GM21576 (cell line): ENCODE results near the gene TMEM80.

ENCODE experiments used
- ATAC-seq: cut with Tn5 transposase; IDR thresholded peaks from one replicate; pipeline ENCODE4 v1.9.1; 2021; ENCODE audit warnings: mild to moderate bottlenecking, moderate library complexity; ENCODE audit not compliant: unreplicated experiment

TMEM80 gene

DNA sequence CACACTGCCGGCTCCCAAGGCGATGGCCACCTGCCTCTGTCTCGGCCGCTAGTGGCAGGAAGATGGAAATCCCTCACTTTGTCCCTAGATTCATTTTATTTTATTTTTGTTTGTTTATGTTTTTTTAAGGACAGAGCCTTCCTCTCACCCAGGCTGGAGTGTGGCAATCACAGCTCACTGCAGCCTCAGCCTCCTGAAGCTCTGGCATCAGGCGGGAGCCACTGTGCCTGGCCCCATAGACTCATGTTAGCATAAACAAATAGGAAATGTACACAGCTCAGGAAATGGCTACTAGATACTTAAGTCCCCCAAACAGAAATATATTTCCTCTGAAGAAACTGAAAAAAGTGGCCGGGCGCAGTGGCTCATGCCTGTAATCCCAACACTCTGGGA is 3.5 kb downstream of the TMEM80 start:
- no peak for ATAC-seq

DNA sequence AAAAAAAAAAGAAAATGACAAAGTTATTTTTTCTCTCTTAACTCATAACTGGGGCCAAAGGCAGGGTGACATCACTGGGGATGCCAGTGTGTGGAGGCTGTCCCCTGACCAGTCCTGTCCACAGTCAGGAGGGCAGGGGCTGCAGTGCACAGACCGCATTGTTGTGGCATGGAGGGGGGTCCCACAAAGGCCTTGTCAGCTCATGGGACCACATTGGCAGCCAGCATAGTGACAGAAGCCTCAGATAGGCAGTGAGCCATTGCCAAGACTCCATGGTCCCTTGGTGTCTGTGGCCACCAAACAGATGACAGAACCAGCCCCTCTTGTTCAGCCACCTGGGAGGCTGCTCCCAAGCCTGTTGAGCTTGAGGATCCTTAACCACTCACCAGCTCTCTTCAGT is 4.1 kb downstream of the TMEM80 start:
- no peak for ATAC-seq

DNA sequence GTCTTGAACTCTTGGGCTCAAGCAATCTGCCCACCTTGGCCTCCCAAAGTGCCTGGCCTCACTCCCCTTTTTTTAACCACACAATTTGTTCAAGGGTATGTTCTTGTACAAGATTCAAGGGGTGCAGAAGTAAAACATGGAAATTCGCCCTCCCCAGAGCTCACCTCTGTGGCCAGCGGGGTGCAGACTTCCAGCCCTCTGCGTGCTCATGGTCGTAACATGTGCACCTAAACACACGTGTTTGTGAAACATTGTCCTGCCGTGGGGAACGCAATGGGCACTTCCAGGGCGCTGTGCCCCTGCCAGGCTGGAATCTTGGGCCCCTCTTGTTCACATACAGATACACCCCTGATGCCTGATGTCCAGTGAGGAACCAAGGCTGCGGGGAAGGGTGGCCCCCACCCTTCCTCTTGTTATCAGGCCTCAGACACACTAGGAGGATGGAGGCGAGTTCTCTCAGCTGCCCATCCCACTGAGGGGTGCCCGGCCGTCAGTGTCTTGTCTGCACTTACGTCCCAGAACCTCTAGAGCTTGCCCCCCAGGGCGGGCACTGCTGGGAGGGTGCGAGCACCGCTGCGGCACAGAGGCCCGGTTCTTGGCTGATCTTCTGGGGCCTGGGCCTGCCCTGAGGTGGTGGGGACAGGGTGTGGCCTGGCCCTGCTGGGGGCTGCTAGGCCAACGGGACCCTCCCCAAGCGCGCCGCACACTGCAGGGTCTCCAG is 6.3 kb downstream of the TMEM80 start:
- ATAC-seq = no peak

DNA sequence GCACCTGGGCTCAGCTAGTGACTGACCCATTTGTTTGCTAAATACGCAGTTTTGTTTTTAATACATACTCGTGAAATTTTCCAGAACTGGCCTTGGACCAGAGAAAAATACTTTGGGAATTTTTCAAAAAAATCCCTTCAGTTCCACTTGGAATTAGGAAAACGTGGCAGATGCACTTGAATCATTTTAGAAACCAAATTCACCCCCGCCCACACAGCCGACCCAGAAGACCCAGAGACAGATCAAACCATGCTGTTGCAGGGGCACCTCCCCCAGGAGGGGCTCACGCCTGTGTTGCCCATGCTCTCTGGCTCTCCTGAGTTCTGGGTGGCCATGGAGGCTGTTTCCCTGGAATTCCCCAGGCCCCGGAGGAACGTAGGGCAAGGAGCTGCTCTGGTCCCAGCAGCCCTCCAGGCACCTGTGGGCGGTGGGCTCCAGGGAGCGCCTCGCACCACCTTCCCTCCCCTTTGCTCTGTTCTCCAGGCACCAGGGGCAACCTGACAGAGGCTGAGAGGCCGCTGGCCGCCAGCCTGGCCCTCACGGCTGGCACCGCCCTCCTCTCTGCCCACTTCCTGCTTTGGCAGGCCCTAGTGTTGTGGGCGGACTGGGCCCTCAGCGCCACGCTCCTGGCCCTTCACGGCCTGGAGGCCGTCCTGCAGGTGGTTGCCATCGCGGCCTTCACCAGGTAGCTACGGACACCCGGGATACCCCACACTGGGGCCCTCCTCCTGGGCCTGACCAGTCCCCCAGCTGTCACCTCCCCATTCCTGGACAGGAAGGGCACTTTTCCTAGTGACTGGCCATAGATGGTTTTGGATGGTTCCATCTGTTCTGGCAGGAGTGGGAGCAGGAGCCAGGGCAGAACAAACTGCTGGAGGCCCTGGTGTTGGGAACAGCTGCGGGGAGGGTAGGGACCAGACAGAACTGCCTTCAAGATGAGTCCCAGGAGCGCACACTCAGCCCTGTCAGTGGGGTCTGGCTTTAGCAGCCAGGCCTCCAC is 7.1 kb downstream of the TMEM80 start:
- ATAC-seq = no peak

DNA sequence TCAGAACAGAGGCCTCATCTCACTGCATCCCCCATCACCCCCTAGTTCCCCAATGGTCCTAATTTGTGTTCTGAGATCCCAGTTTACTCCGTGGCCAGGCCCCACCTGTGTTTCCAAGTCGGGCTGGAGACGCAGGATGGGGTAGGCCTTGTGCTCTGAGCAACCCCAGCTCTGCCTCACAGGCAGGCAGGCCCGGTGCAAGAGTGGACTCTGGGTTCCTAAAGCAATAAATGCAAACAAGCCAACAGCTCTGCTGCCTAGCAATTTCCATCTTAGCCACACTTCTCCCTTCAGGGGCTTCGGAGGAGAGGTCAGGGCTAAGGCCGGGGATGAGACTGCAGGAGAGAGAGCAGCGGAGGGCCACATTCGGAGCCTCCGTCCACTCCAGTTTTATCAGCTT is 7.9 kb downstream of the TMEM80 start:
- ATAC-seq = no peak

DNA sequence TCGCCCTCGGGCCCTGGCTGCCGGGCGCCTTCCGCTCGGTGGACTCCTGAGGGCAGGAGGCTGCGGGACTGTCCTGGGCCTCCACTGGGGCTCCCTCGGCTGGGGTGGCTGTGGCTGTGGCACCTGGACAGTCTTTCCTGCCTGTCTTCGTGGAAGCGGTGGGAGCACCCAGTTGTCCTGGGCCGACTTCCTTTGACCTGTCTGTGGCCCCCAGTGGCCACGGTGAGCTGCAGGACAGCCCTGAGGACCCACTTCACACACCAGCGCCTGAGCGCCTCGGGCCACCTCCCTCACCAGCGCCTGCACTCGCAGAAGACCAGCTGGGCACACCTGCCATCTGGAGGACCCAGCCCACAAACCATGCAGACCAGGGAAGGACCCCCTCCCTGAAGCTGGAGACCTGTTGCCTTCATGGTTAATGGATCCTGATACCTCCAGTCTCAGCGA is 8.6 kb downstream of the TMEM80 start:
- ATAC-seq = no peak

DNA sequence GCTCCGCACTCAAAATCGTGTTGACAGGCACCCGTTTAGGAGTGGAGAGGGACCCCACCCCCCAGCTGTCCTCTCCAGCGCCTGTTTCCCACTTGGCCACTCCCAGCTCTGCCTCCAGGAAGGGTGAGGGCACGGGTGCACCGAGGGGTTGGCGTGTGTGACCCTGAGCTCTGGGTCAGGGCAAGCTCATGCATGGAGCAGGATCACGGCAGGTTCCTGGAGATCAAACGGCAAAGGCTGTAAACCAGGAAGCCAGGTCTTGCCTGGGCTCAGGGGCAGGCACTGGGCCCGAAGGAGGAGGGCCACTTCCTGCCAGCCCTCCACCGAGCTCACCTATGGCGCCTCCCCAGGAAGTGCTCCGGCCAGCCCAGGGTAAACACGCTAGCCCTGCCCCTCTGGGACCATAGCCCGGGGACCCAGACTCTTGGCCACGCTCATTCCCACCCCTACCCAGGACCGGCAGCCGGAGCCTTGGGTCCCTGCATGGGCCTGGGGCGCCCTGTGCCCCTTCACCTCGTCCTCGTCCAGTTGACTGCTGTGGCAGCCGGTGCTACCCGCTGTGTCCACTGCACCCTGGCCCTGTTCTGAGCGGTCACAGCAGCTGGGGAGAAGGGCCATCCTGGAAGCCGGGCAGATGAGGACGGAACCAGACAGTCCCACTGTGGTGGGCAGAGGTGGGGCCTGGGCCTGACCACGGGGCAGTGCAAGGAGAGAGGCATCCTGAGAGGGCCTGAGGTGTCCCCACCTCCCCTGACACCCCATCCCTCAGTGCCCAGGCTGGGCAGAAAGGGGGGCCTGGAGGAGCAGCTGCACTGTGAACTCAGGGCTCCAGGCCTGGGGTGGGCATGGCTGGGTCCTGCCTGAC is 9.4 kb downstream of the TMEM80 start:
- ATAC-seq = no peak

DNA sequence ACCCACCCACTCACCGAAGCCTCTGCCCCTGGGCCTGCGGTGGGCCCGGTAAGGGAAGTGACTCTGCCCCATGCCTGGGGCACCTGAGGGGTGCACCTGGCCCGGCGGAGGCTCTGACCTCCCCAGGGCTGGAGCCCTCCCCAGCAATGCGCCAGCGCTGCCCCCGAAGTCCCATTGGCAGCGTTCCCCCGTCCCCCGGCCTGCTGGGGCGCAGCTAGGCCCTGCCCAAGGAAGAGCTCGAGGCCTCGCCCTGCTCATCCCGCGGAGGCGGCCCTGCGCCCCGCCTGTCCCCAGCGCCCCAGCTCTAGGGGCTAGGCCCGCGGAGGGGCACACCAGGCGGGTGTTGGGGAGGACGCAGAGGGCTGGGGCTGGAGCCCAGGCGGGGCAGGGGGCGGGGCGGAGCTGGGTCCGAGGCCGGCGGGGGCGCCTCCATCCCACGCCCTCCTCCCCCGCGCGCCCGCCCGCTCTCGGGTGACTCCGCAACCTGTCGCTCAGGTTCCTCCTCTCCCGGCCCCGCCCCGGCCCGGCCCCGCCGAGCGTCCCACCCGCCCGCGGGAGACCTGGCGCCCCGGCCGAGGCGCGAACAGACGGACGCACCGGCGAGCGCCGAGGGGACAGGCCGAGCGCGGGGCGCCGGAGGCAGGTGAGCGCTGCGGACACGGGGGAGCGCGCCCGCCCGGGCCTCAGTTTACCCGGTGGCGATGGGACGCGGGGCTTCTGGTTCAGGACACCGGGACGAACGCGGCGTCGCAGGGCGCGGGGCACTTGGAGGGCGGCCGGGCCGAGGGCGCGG is 10.2 kb downstream of the TMEM80 start, which contains the start of gene EPS8L2:
TSS of gene EPS8L2 (plus strand) at position 586 of the 793 bp plus-strand sequence. CDS start 3,177 bp downstream, outside the sequence.
- ATAC-seq = no peak

DNA sequence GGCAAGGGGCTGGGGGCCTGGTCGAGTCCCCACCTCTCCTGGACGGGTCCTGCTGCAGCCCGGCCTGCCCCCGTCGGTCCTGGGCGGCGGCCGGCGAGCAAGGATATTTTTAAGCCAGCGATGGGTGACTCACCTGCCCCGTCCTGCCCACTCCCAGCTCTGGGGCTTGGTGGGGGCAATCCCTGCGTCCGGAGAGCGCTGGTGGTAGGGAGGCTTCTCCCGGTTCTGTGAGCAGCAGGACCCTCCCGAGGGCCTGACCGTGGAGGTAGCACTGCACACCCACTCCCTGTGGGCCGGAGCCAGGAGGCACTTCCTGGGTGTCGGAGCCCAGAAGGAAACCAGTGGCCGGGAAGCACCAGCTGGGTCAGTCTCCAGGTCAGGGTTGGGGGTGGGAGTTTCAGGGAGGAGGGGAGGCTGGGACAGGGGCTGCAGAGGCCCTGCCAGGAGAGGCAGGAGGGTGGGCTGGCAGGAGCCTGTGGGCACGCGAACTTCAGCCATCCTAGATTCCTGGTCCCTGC is 10.9 kb downstream of the TMEM80 start:
- no peak for ATAC-seq

DNA sequence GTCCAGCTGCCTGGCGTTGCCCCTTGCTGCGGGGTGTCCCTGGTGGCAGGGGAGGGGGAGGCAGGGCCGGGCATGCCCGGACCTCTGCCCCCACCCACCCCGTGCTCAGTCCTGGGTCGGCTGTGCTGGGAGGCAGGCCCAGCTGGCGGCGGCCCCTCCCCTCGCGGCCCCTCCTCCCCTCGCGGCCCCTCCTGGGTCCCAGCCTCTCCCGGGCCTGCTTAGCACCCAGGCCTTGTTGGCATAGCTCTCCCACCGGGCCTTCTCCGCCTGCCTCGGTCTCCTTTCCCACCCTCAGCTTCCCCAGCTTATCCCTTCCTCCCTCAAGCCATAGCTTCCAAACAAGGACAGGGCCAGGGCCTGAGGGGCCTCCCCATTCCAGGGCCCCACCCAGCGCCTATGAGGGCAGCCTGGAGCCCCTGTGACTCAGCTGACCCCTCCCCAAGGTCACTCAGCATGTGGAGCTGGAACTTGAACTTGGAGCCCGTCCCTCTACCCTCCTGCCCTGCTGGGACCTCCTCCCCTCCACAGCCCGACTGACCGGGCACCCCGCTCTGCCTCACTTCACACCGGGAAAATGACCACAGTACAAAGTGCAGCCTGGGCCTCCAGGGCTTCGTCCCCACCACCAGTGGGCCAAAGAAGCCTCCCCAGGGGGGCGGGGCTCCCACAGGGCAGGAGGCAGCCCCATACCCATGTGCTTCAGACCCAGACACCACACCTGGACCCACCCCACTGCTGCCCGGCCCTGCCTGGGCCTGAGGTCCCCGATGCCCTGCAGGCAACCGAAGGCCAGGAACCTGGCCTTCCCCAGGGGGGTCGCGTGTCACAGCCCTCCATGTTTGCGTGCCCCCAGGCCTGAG is 11.6 kb downstream of the TMEM80 start:
- ATAC-seq = no peak

DNA sequence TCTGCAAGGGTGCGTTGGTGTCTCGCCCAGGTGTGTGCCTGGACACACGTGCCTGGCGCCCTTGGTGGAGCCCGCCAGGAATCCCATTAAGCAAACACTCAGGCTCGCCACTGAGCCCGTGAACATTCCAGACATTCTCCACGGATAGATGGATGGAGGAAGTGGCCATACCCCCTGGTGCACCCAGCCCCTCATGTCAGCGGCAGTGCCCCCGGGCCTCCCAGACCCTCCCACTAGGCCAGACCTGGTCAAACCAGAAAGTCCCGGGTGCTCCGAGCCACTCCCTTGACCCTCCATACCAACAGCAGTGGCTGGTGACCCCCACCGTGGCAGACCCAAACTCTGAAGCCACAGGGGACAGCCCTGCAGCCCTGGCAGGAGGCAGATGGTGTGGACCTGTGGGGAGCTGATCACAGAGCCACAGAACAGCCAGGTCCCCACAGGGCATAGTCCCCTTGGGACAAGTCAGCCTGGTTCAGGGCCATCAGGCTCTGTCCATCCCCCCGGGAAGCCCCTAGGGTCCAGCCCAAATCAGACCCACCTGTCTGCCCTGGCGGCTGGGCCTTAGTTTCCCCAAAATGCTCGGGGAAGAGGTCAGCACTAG is 12.3 kb downstream of the TMEM80 start:
- no peak for ATAC-seq

DNA sequence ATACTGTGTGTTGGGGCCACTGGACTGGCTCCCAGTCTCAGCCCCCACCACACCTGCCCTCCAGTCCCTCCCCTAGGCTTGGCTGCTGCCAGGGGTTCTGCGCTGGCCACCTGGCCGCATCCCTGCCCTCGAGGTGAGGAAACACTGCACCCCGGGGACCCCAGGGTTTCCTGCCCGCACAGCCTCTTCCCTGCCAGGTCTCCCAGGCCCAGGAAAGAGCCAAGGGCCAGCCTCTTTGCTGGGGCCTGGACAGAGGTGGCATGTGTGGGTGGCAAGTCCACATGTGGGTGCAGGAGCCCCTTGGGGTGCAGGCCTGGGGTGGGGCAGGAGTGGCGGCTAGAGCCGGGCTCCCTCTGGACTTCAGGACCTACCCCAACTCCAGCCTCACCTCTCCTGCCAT is 12.9 kb downstream of the TMEM80 start:
- ATAC-seq = no peak

DNA sequence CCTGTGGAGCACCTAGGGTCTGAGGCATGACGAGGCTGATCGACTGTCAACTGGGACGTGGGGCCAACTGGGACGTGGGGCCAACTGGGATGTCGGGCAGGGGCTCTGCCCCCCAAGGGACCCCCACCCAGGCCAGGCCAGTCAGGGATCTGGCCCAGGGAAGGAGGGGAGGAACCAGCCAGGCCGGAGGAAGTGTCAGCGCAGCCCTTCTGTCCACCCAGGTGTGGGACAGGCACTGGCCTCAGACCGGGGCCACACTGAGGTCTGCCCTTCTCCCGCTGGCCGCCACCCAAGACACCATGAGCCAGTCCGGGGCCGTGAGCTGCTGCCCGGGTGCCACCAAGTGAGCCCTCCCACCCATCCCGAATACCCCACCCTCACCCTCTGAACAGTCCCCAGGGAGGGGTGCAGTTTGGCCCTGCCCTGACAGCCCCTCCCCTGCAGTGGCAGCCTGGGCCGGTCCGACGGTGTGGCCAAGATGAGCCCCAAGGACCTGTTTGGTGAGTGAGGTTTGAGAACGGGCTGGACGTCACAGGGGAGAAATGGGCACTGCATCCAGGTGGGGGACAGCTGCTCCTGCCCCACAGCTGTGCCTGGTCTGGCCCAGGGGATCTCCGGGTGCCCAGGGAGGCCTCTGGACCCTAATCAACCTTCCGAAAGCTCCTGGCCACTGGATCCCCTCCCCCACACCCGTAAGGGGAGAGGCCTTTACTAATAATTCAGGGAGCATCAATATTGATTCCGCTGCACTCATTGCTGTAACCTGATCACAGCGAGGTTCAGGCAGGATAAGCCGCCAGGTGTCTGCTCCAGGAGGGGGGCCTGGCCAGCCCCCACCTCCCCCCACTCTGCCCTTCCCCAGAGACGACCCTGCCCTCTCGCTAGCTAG is 13.7 kb downstream of the TMEM80 start:
- ATAC-seq = no peak

DNA sequence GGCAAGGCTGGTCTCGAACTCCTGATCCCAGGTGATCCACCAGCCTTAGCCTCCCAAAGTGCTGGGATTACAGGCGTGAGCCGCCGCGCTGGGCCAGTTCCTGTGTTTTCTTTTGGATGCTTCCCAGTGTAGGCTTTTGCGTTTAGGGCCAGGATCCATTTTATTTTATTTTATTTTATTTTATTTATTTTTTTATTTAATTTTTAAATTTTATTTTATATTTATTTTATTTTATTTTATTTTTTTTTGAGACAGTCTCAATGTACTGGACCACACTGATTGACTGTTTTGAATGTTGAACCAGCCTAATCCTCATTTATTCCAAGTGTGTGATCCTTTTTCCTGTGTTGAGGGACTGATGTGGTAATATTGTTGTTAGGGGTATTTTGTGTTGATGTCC is 18.8 kb downstream of the TMEM80 start:
- no peak for ATAC-seq

DNA sequence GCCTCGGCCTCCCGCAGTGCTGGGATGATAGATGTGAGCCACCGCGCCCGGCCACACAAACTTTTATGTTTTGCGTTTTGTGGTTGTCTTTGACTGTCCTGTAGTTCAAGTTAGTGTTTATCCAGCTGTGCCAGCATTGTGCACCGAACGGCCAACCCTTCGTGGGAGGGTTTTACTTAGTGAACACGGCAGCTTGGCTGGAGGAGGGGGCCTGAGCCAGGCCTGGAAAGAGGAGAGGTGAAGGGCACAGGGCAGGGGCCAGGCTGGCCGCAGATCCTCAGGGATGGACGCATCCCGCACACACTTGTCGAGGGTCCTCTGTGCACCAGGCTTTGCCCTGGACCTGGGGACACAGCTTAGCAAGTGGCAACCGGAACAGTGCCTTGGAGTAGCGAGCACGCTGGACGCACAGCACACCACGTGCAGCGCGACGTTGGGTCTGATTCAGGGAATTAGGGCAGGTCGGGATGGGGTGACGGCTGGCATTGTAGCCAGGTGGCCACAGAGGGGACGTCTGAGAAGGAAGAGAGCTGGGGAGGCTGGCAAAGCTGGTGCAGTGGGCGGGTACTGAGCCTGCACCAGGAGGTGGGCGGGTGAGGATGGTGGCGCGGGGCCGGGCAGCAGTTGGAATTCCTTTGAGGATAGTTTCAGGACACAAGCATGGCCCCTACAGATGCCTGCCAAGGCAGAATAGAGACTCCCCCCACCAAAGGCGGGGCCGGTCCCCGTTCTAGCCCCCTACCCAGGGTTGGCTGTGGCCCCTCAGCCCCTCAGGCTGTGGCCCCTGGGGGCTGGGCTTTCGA is 23.8 kb downstream of the TMEM80 start:
- ATAC-seq = no peak

DNA sequence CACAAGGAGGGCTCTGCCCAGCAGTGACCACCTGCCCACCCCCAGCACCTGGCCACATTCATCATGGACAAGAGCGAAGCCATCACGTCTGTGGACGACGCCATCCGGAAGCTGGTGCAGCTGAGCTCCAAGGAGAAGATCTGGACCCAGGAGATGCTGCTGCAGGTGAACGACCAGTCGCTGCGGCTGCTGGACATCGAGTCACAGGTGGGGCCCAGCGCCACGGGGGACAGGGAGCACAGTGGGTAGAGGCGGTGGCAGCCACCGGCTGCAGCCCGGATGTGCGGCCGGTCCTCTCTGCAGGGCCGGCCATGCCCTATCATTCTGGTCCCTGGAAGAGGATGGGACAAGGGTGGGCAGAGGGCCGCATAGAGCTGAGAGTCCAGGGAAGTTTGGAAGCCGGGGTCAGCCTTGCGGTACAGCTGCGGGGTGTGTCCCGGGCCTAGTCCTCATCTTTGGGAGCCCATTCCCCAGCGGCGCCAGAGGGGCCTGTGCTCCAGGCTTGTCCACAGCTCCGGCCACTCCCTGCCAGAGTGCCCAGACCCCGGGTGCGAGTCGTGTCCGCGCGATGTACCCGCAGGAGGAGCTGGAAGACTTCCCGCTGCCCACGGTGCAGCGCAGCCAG is 24.5 kb downstream of the TMEM80 start:
- ATAC-seq = no peak
